ENCODE data around the gene C1orf210.

Gene C1orf210

DNA sequence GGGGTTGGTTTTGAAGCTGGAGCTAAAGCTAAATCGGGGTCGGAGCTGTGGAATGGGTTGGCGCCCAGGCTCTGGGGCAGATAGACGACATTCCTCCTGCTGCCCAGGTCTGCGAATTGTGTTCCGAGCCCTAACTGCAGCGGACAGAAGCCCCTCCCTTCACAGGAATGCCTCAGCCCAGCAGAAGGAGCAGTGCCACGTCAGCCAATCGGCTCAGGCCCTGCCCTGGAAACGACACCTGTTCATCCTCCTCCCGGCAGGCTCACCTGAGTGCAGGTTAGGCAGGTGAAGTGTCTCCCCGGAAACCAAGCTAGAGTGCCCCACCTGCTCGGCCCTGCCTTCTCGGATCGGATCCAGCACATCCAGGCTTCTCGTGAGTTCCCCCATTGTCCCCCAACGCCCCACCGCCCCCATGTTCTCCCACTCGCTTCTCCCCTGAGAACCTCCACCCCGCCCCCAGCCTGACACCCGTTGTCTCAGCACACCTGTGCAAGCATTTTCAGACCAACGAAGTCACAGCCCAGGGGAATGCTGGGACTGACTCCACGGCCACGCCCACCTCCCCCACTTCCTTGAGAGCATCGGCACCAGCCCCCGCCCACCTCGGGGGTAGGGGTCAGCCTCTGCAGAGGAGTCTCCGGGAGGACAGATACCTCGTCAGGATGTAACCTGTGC lies 14.8 kb downstream of the C1orf210 start:
- no peak overlapping the region for H2AFZ ChIP-seq (ENCODE audit: low read length)

GRCh38 chr1:43269627-43270375 lies 15.6 kb downstream of the C1orf210 start, which contains the start of gene TMEM125:
Gene TMEM125 (plus strand): TSS chr1:43269983. CDS start chr1:43272723, 2,740 bp downstream.
- TF ChIP-seq EZH2phosphoT487 (IDR thresholded peaks at IDR 0.05; ENCODE audit: borderline replicate concordance) (no peak), CTCF (conservative IDR thresholded peaks at IDR 0.05; ENCODE audit: low read length) (no peak)
- Histone ChIP-seq H2AFZ (ENCODE audit: low read length) (no peak within 1 kb of the TSS), H3F3A (ENCODE audit: low read depth) (no peaks in the 10 kb centered on the region), H3K9ac (ENCODE audit: low read depth, low read length, poor library complexity, severe bottlenecking) (no peak within 1 kb of the TSS), H3K4me3 (ENCODE audit: low read length, poor library complexity, severe bottlenecking) (no peak within 1 kb of the TSS), H3K36me3 (ENCODE audit: insufficient read depth, low read length) (no peaks in the 10 kb centered on the region), H3K4me2 (ENCODE audit: low read depth, low read length, poor library complexity, severe bottlenecking) (no peak within 1 kb of the TSS), H4K20me1 (ENCODE audit: insufficient read depth, low read length, poor library complexity, severe bottlenecking) (no peaks in the 10 kb centered on the region), H3K79me2 (ENCODE audit: insufficient read depth, low read length) (no peaks in the 10 kb centered on the region), H3K27me3 (ENCODE audit: insufficient read depth, low read length, poor library complexity, severe bottlenecking) (peaks cover 62% of the 10 kb centered on the region), H3K9me2 (replicated peaks; ENCODE audit: low read depth, low read length) (no peaks in the 10 kb centered on the region), H3K4me1 (ENCODE audit: insufficient read depth, low read length, poor library complexity, severe bottlenecking) (peaks cover 8% of the 10 kb centered on the region), H3K9me3 (ENCODE audit: insufficient read depth, low read depth, low read length) (no peaks in the 10 kb centered on the region)

More for the DNA sequence above, 14.8 kb downstream of the C1orf210 start:
- Histone ChIP-seq H3F3A (ENCODE audit: low read depth) (no peaks in the 10 kb centered on the region), H3K9ac (ENCODE audit: low read depth, low read length, poor library complexity, severe bottlenecking) (no peak overlapping the region), H3K79me2 (ENCODE audit: insufficient read depth, low read length) (no peaks in the 10 kb centered on the region), H3K4me3 (ENCODE audit: low read length, poor library complexity, severe bottlenecking) (no peak overlapping the region), H3K27me3 (ENCODE audit: insufficient read depth, low read length, poor library complexity, severe bottlenecking) (peaks cover 68% of the 10 kb centered on the region), H3K9me2 (replicated peaks; ENCODE audit: low read depth, low read length) (no peaks in the 10 kb centered on the region), H3K9me3 (ENCODE audit: insufficient read depth, low read depth, low read length) (no peaks in the 10 kb centered on the region), H3K4me1 (ENCODE audit: insufficient read depth, low read length, poor library complexity, severe bottlenecking) (peaks cover 8% of the 10 kb centered on the region), H3K4me2 (ENCODE audit: low read depth, low read length, poor library complexity, severe bottlenecking) (no peak overlapping the region), H4K20me1 (ENCODE audit: insufficient read depth, low read length, poor library complexity, severe bottlenecking) (no peaks in the 10 kb centered on the region), H3K36me3 (ENCODE audit: insufficient read depth, low read length) (no peaks in the 10 kb centered on the region)
- no peak for TF ChIP-seq EZH2phosphoT487 (IDR thresholded peaks at IDR 0.05; ENCODE audit: borderline replicate concordance)
- no peak for TF ChIP-seq CTCF (conservative IDR thresholded peaks at IDR 0.05; ENCODE audit: low read length)

GRCh38 chr1:43267818-43268425 lies 17.5 kb downstream of the C1orf210 start:
- Histone ChIP-seq H3K4me3 (ENCODE audit: low read length, poor library complexity, severe bottlenecking) (no peak overlapping the region), H3K9me3 (ENCODE audit: insufficient read depth, low read depth, low read length) (no peaks in the 10 kb centered on the region), H3K9me2 (replicated peaks; ENCODE audit: low read depth, low read length) (no peaks in the 10 kb centered on the region), H3K36me3 (ENCODE audit: insufficient read depth, low read length) (no peaks in the 10 kb centered on the region), H2AFZ (ENCODE audit: low read length) (no peak overlapping the region), H3F3A (ENCODE audit: low read depth) (no peaks in the 10 kb centered on the region), H4K20me1 (ENCODE audit: insufficient read depth, low read length, poor library complexity, severe bottlenecking) (no peaks in the 10 kb centered on the region), H3K27me3 (ENCODE audit: insufficient read depth, low read length, poor library complexity, severe bottlenecking) (peaks cover 59% of the 10 kb centered on the region), H3K4me1 (ENCODE audit: insufficient read depth, low read length, poor library complexity, severe bottlenecking) (no peaks in the 10 kb centered on the region), H3K9ac (ENCODE audit: low read depth, low read length, poor library complexity, severe bottlenecking) (no peak overlapping the region), H3K4me2 (ENCODE audit: low read depth, low read length, poor library complexity, severe bottlenecking) (no peak overlapping the region), H3K79me2 (ENCODE audit: insufficient read depth, low read length) (no peaks in the 10 kb centered on the region)
- TF ChIP-seq EZH2phosphoT487 (IDR thresholded peaks at IDR 0.05; ENCODE audit: borderline replicate concordance): no peak
- no peak for TF ChIP-seq CTCF (conservative IDR thresholded peaks at IDR 0.05; ENCODE audit: low read length)

Data from Loucy (cell line).